Upper lobe of right lung (tissue), 1 donor: ENCODE data around the gene TARM1. TPM values are rescaled to one million over a fixed set of nuclear protein-coding genes. Genes with fewer than 3 reads are reported as not detected.

Experiments used
- ATAC-seq: fragments of 200-7000 bp; cut with Tn5 transposase; one replicate; pipeline ENCODE4 v1.9.1; 2020; ENCODE audit warnings: mild to moderate bottlenecking, moderate library complexity
- DNase-seq: peaks from one replicate; pipeline ENCODE4 v3.0.0-alpha.2; 2020
- H3K27ac ChIP-seq: fragments of 200-600 bp; one replicate; pipeline ENCODE4 v1.8.0; 2022
- H3K27me3 ChIP-seq: fragments of 200-600 bp; one replicate; pipeline ENCODE4 v1.8.0; 2022; ENCODE audit warnings: mild to moderate bottlenecking
- H3K36me3 ChIP-seq: fragments of 200-600 bp; one replicate; pipeline ENCODE4 v1.8.0; 2022
- H3K4me1 ChIP-seq: fragments of 200-600 bp; one replicate; pipeline ENCODE4 v1.8.0; 2022
- H3K4me3 ChIP-seq: fragments of 200-600 bp; one replicate; pipeline ENCODE4 v1.8.0; 2022; ENCODE audit warnings: mild to moderate bottlenecking
- H3K9me3 ChIP-seq: fragments of 200-600 bp; one replicate; pipeline ENCODE4 v1.8.0; 2022
- intact Hi-C: fragments of 100-400 bp; cut with DNase I; formaldehyde crosslinking; loops from one replicate; pipeline ENCODE4 v1.11.0; 2022
- long read RNA-seq: library from polyadenylated mRNA; unstranded; transcript quantifications from one replicate; pipeline ENCODE4 v2.0.0, GENCODE V29; 2021
- total RNA-seq: library from RNA; stranded (reverse); fragmentation: NEBNext Ultra II Directional; extraction: Animal tissue kit (Norgen Biotek cat#: 25700); gene quantifications from one replicate; pipeline ENCODE4 v1.2.1, GENCODE V29; 2021
- TF ChIP-seq, protein P1 (sequence below): fragments of 200-600 bp; IDR thresholded peaks from one replicate; pipeline ENCODE4 v1.8.0; 2022; ENCODE audit warnings: antibody characterized with exemption
- donor health status: DM: no; HTN: yes; CAD: no; lungs with severe emphysema.

Gene TARM1
- total RNA-seq = not detected
- long read RNA-seq = 0 reads

DNA sequence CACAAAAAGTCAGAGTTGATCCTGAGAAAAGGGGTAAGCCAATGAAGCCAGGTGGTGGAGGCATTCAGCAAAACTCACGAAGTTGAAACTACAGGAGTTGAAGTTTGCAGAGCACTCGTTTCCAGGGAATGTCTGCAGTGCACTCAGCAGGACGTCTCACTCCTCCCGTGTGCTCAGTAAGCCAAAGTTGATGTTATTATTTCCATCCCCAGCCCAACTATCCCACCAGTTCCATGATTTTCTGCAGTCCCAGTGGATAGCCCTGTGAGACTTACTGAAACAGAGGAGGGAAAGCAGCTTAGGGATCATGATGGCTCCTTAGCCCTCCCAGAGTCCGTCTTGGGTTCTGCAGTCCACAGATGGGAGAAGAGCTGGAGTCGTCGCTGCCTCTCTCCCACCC is at the start of gene TARM1:
TARM1 (minus strand) TSS at position 334 of the 400 bp plus-strand sequence; CDS start at position 309, 25 bp downstream.
- Histone ChIP-seq H3K9me3 (peaks cover 4% of the 10 kb centered on the region), H3K36me3 (no peaks in the 10 kb centered on the region), H3K4me1 (no peaks in the 10 kb centered on the region), H3K27me3 (no peaks in the 10 kb centered on the region), H3K4me3 (no peak within 1 kb of the TSS), H3K27ac (no peak within 1 kb of the TSS)
- DNase-seq = no peak
- intact Hi-C loops = no loop called here
- no peak for ATAC-seq
- TF ChIP-seq, protein P1, sequence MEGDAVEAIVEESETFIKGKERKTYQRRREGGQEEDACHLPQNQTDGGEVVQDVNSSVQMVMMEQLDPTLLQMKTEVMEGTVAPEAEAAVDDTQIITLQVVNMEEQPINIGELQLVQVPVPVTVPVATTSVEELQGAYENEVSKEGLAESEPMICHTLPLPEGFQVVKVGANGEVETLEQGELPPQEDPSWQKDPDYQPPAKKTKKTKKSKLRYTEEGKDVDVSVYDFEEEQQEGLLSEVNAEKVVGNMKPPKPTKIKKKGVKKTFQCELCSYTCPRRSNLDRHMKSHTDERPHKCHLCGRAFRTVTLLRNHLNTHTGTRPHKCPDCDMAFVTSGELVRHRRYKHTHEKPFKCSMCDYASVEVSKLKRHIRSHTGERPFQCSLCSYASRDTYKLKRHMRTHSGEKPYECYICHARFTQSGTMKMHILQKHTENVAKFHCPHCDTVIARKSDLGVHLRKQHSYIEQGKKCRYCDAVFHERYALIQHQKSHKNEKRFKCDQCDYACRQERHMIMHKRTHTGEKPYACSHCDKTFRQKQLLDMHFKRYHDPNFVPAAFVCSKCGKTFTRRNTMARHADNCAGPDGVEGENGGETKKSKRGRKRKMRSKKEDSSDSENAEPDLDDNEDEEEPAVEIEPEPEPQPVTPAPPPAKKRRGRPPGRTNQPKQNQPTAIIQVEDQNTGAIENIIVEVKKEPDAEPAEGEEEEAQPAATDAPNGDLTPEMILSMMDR = no peak

DNA sequence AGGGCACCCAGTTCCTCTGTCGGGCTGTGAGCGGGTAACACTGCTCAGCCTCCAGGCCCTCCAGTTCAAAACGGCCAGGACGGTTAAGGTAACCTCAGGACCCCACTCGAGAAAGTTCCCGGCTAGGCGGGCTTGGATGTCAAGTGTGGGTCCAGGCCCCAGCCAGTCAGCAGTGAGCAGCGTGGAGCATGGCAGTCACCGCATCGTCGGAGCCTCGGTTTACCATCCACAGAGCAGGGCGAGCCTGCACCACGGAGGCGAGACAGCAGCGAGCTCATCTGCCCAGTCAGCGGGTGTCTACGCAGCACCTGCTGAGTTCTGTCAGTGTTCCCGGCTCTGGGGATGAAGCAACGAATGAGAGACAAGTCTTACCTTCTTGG is 48.4 kb upstream of the TARM1 start:
- no peaks in the 10 kb centered on the region for H3K27me3 ChIP-seq
- intact Hi-C loops = no loop called here
- H3K4me3 ChIP-seq = no peak overlapping the region
- no peak overlapping the region for H3K27ac ChIP-seq
- peaks cover 68% of the 10 kb centered on the region for H3K36me3 ChIP-seq
- TF ChIP-seq, protein P1 = no peak
- DNase-seq = no peak
- ATAC-seq = no peak
- no peaks in the 10 kb centered on the region for H3K9me3 ChIP-seq
- no peaks in the 10 kb centered on the region for H3K4me1 ChIP-seq

DNA sequence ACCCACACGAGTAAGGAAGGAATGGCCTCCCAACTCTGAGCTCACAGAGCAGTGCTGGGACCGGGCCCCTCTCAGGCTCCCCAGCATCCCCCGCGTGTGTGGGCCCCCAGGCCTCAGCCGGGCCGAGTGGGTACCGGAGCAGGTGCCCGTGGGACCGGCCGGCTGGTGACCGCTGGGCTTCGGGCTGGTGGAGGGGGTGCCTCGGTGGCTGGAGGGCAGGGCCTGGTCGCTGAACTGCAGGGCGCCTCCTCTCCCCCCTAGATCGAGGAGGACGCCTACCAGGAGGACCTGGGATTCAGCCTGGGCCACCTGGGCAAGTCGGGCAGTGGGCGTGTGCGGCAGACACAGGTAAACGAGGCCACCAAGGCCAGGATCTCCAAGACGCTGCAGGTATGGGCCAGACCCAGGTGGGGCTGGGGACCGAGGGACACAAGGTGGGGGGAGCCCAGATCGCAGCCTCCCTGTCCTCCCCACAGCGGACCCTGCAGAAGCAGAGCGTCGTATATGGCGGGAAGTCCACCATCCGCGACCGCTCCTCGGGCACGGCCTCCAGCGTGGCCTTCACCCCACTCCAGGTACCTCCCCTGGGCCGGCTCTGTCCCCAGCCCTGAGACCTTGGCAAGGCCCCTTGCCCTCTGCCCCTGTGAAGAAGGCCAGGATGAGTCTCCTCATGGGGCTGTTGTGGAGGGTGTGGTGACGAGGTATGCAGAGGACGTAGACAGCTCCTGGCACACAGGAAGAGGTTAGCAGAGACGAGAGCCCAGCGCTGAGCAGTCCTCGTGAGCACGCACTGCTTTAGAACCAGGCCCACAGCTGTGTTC is 47.8 kb upstream of the TARM1 start:
- TF ChIP-seq, protein P1 = no peak
- DNase-seq = no peak
- Histone ChIP-seq H3K9me3 (no peaks in the 10 kb centered on the region), H3K27me3 (no peaks in the 10 kb centered on the region), H3K36me3 (peaks cover 74% of the 10 kb centered on the region), H3K4me3 (no peak overlapping the region), H3K27ac (no peak overlapping the region), H3K4me1 (no peaks in the 10 kb centered on the region)
- no peak for ATAC-seq
- intact Hi-C loops = no loop called here

DNA sequence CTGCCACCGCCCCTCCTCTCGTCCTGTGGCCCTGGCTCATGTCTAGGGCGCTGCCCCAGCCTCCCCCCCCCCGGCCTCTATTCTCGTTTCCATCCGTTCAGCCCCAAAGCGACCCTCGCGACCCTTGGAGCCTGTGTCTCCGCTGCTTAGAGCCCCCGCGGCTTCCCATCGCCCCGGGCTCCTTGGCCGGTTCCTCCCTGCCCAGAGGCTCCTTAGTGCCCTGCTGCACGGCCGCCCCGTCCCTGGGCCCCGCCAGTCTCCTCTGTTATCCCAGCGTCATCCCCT is 47.2 kb upstream of the TARM1 start:
- TF ChIP-seq, protein P1 = no peak
- intact Hi-C loops = no loop called here
- peaks cover 80% of the 10 kb centered on the region for H3K36me3 ChIP-seq

DNA sequence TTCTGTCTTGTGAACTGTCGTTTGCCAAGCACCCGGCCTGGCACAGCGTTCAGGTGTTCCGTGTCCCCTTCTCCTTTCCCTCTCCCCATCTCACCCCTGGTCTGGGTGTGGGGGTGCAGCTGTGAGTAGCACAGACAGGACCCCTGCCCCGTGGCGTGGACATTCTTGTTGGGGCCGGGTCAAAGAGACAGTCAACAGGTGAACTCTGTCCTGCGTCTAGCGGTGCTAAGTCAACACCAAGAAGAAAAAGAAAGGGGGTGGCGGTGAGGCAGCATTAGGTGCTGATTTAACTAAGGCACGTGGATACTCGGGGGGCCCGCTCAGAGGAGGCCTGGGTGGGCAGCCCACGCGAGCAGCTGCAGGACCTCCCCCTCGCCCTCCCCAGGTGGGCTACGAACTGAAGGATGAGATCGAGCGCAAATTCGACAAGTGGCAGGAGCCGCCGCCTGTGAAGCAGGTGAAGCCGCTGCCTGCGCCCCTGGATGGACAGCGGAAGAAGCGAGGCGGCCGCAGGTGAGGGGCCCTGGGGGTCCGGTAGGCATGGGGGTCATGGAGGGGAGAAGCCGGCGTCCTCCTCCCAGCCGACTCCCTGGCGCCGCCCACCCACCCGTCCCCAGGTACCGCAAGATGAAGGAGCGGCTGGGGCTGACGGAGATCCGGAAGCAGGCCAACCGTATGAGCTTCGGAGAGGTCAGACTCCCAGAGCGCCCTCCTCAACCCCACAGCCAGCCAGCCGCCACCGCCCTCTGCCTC is 46.7 kb upstream of the TARM1 start:
- Histone ChIP-seq H3K9me3 (no peaks in the 10 kb centered on the region), H3K36me3 (peaks cover 85% of the 10 kb centered on the region), H3K4me1 (no peaks in the 10 kb centered on the region), H3K27ac (no peak overlapping the region), H3K27me3 (no peaks in the 10 kb centered on the region), H3K4me3 (no peak overlapping the region)
- TF ChIP-seq, protein P1 = no peak
- ATAC-seq (no peak), DNase-seq (no peak)
- intact Hi-C loops = no loop called here

More for the DNA sequence above, 47.2 kb upstream of the TARM1 start:
- H3K27me3 ChIP-seq = no peaks in the 10 kb centered on the region
- ATAC-seq (no peak), DNase-seq (peak; percentile 53)
- H3K27ac ChIP-seq = no peak overlapping the region
- no peak overlapping the region for H3K4me3 ChIP-seq
- H3K9me3 ChIP-seq = no peaks in the 10 kb centered on the region
- H3K4me1 ChIP-seq = no peaks in the 10 kb centered on the region
